HepG2 (cell line): ENCODE measurements around the gene ATP5F1C. TPM values are rescaled to one million over a fixed set of nuclear protein-coding genes. Genes with fewer than 3 reads are reported as not detected.
A peak's percentile ranks its signal among the peaks of the same experiment; 100 is the strongest.

Experiments used
- ATAC-seq: fragments of 200-7000 bp; cut with Tn5 transposase; 3 replicates; pipeline ENCODE4 v1.9.1; 2020; ENCODE audit warnings: mild to moderate bottlenecking, moderate library complexity
- BruUV-seq: library from RNA; stranded (reverse); fragments of 400-500 nt; replicated peaks from 2 replicates; lab custom pipeline; 2021; lab: Mats Ljungman, UMichigan
- CTCF ChIA-PET: fragments of 300-600 bp; formaldehyde crosslinking; extraction: SDS; loops from one replicate; lab custom pipeline; 2021; ENCODE audit warnings: low total read pairs, inconsistent platforms, low intra/inter-chr PET ratio; lab: Yijun Ruan, JAX
- POLR2A ChIA-PET: fragments of 350-600 bp; sonication (Branson Sonifier 250); formaldehyde crosslinking; loops from one replicate; lab custom pipeline; 2020; ENCODE audit warnings: antibody characterized with exemption, inconsistent platforms; lab: Yijun Ruan, JAX
- DNase-seq: peaks from one replicate; pipeline ENCODE4 v3.0.0-alpha.2; 2015; ENCODE audit warnings: low spot score
- FAIRE-seq: peaks from 3 replicates; lab custom pipeline; 2011; peaks lifted over from hg19 to GRCh38; lab: Jason Lieb, UNC
- H2AFZ ChIP-seq: one replicate; pipeline ENCODE4 v1.6.1; 2011; ENCODE audit warnings: low read length, inconsistent platforms
- H3K27ac ChIP-seq: fragments of 300-600 bp; 3 replicates; pipeline ENCODE4 v1.8.0; 2011; ENCODE audit warnings: mixed run types, mild to moderate bottlenecking, mixed read lengths, low read length, inconsistent platforms; ENCODE audit not compliant: insufficient read depth; ENCODE audit errors: extremely low read length
- H3K27me3 ChIP-seq, 2 experiments: fragments of 200-600 bp in 1 of 2; 2 replicates in 1 of 2; 3 replicates in 1 of 2; pipeline versions ENCODE4 v1.6.0 to v1.8.0; 2011; ENCODE audit warnings: low read length in 2 of 2, mild to moderate bottlenecking in 2 of 2, moderate library complexity in 2 of 2, inconsistent platforms in 1 of 2; ENCODE audit not compliant: insufficient read depth in 2 of 2, control insufficient read depth in 1 of 2
- H3K36me3 ChIP-seq, 2 experiments: fragments of 200-600 bp in 1 of 2; replicated peaks in 1 of 2; 2 replicates in 1 of 2; 3 replicates in 1 of 2; pipeline versions ENCODE4 v1.5.1 to v1.8.0; 2011; ENCODE audit warnings: low read length in 2 of 2, inconsistent platforms in 1 of 2; ENCODE audit not compliant: insufficient read depth in 2 of 2, control insufficient read depth in 1 of 2
- H3K4me1 ChIP-seq: 2 replicates; pipeline ENCODE4 v1.5.1; 2012; ENCODE audit warnings: low read length, inconsistent platforms; ENCODE audit not compliant: insufficient read depth
- H3K4me2 ChIP-seq: 2 replicates; pipeline ENCODE4 v1.6.0; 2011; ENCODE audit warnings: low read depth, low read length, inconsistent platforms
- H3K4me3 ChIP-seq, 3 experiments: fragments of 200-600 bp in 1 of 3; sonication (generic), shearing (Covaris generic) in 1 of 3; replicated peaks in 1 of 3; 2 replicates each; pipeline ENCODE4 v1.5.1; 2011 to 2016; ENCODE audit warnings: low read length in 3 of 3, inconsistent platforms in 2 of 3, low read depth in 2 of 3, mild to moderate bottlenecking in 2 of 3, control low read depth in 1 of 3, mixed read lengths in 1 of 3; ENCODE audit not compliant: insufficient read depth in 1 of 3
- H3K79me2 ChIP-seq: one replicate; pipeline ENCODE4 v1.6.1; 2011; ENCODE audit warnings: low read length, inconsistent platforms; ENCODE audit not compliant: insufficient read depth
- H3K9ac ChIP-seq: 2 replicates; pipeline ENCODE4 v1.6.0; 2011; ENCODE audit warnings: mild to moderate bottlenecking, low read depth, low read length, inconsistent platforms; ENCODE audit not compliant: insufficient read depth
- H3K9me3 ChIP-seq: 2 replicates; pipeline ENCODE4 v1.5.1; 2012; ENCODE audit warnings: mild to moderate bottlenecking, low read length
- H4K20me1 ChIP-seq: 2 replicates; pipeline ENCODE4 v1.6.0; 2011; ENCODE audit warnings: inconsistent platforms, mild to moderate bottlenecking, low read length, moderate library complexity; ENCODE audit not compliant: insufficient read depth
- CBX5 ChIP-seq: sonication (generic); formaldehyde crosslinking; IDR thresholded peaks from 2 replicates; pipeline ENCODE4 v1.4.0; 2020; ENCODE audit warnings: missing genetic modification reagents, borderline replicate concordance
- ETV5 ChIP-seq: IDR thresholded peaks from 2 replicates; pipeline ENCODE4 v1.6.1; 2018; ENCODE audit warnings: missing biosample characterization, missing genetic modification reagents, inconsistent platforms, borderline replicate concordance
- GPN1 ChIP-seq: sonication (generic); formaldehyde crosslinking; IDR thresholded peaks from 2 replicates; pipeline ENCODE4 v1.5.1; 2020; ENCODE audit warnings: missing genetic modification reagents, borderline replicate concordance
- KDM4B ChIP-seq: sonication (generic); formaldehyde crosslinking; IDR thresholded peaks from 2 replicates; pipeline ENCODE4 v1.4.0; 2020; ENCODE audit warnings: missing genetic modification reagents
- KMT2A ChIP-seq: sonication (generic); formaldehyde crosslinking; IDR thresholded peaks from 2 replicates; pipeline ENCODE4 v1.4.0; 2020; ENCODE audit warnings: missing genetic modification reagents
- LBX2 ChIP-seq: sonication (generic); formaldehyde crosslinking; IDR thresholded peaks from 2 replicates; pipeline ENCODE4 v1.5.0; 2020; ENCODE audit warnings: missing genetic modification reagents, mild to moderate bottlenecking, borderline replicate concordance
- MYC ChIP-seq: sonication (generic); formaldehyde crosslinking; IDR thresholded peaks from 2 replicates; pipeline ENCODE4 v1.9.0; 2021; ENCODE audit warnings: missing genetic modification reagents, borderline replicate concordance
- NFIB ChIP-seq: sonication (generic); formaldehyde crosslinking; IDR thresholded peaks from 2 replicates; pipeline ENCODE4 v1.9.0; 2021; ENCODE audit warnings: missing genetic modification reagents, mild to moderate bottlenecking, borderline replicate concordance
- NFKBIZ ChIP-seq: IDR thresholded peaks from 2 replicates; pipeline ENCODE4 v1.6.1; 2018; ENCODE audit warnings: missing genetic modification reagents, missing compliant biosample characterization
- NPAS2 ChIP-seq: sonication (generic); formaldehyde crosslinking; IDR thresholded peaks from 2 replicates; pipeline ENCODE4 v1.8.0; 2022; ENCODE audit warnings: mild to moderate bottlenecking, missing genetic modification reagents, borderline replicate concordance
- ONECUT2 ChIP-seq: sonication (generic); formaldehyde crosslinking; IDR thresholded peaks from 2 replicates; pipeline ENCODE4 v1.4.0; 2020; ENCODE audit warnings: missing genetic modification reagents
- SETDB1 ChIP-seq: sonication (generic); formaldehyde crosslinking; IDR thresholded peaks from 2 replicates; pipeline ENCODE4 v1.5.1; 2020; ENCODE audit warnings: missing genetic modification reagents, mild to moderate bottlenecking, borderline replicate concordance
- SKI ChIP-seq: fragments of 450-650 bp; IDR thresholded peaks from one replicate; pipeline ENCODE4 v1.6.1; 2018; ENCODE audit warnings: mild to moderate bottlenecking; ENCODE audit not compliant: partially characterized antibody
- SOX6 ChIP-seq, 2 experiments: fragments of 450-650 bp in 1 of 2; sonication (generic) in 1 of 2; formaldehyde crosslinking in 1 of 2; IDR thresholded peaks; 2 replicates each; pipeline versions ENCODE4 v1.4.0 to v1.6.1; 2017 to 2020; ENCODE audit warnings: antibody characterized with exemption in 1 of 2, mild to moderate bottlenecking in 1 of 2, missing genetic modification reagents in 1 of 2
- U2AF1 ChIP-seq: fragments of 200-400 bp; formaldehyde crosslinking; optimal IDR thresholded peaks from 2 replicates; pipeline ENCODE3; 2017; ENCODE audit warnings: mild to moderate bottlenecking, low read depth, low read length
- ZBTB42 ChIP-seq: sonication (generic); formaldehyde crosslinking; IDR thresholded peaks from 2 replicates; pipeline ENCODE4 v1.5.0; 2020; ENCODE audit warnings: mild to moderate bottlenecking, missing genetic modification reagents
- ZFY ChIP-seq: sonication (generic); formaldehyde crosslinking; IDR thresholded peaks from 2 replicates; pipeline ENCODE4 v1.4.0; 2020; ENCODE audit warnings: missing genetic modification reagents
- ZNF101 ChIP-seq: sonication (generic); formaldehyde crosslinking; IDR thresholded peaks from 2 replicates; pipeline ENCODE4 v1.4.0; 2020; ENCODE audit warnings: mild to moderate bottlenecking, low read depth, missing genetic modification reagents, borderline replicate concordance
- ZNF224 ChIP-seq: sonication (generic); formaldehyde crosslinking; IDR thresholded peaks from 2 replicates; pipeline ENCODE4 v1.5.0; 2020; ENCODE audit warnings: mild to moderate bottlenecking, missing genetic modification reagents
- ZNF256 ChIP-seq: sonication (generic); formaldehyde crosslinking; conservative IDR thresholded peaks from 2 replicates; pipeline ENCODE4 v1.4.0; 2020; ENCODE audit warnings: missing genetic modification reagents
- ZNF343 ChIP-seq: sonication (generic); formaldehyde crosslinking; IDR thresholded peaks from 2 replicates; pipeline ENCODE4 v1.4.0; 2020; ENCODE audit warnings: mild to moderate bottlenecking, missing genetic modification reagents
- ZNF432 ChIP-seq: sonication (generic); formaldehyde crosslinking; IDR thresholded peaks from 2 replicates; pipeline ENCODE4 v1.5.0; 2020; ENCODE audit warnings: missing genetic modification reagents, mild to moderate bottlenecking, borderline replicate concordance
- ZNF550 ChIP-seq: sonication (generic); formaldehyde crosslinking; IDR thresholded peaks from 2 replicates; pipeline ENCODE4 v1.4.0; 2020; ENCODE audit warnings: mild to moderate bottlenecking, missing genetic modification reagents, borderline replicate concordance
- ZNF749 ChIP-seq: sonication (generic); formaldehyde crosslinking; IDR thresholded peaks from 2 replicates; pipeline ENCODE4 v1.8.0; 2022; ENCODE audit warnings: mild to moderate bottlenecking, missing genetic modification reagents, moderate library complexity, borderline replicate concordance
- ZSCAN31 ChIP-seq: sonication (generic); formaldehyde crosslinking; IDR thresholded peaks from 2 replicates; pipeline ENCODE4 v1.5.0; 2020; ENCODE audit warnings: low read depth, mild to moderate bottlenecking, missing genetic modification reagents
- WGBS: methylation state at CpG from one replicate; pipeline ENCODE4 v1.1.6; 2017; ENCODE audit warnings: low lambda C conversion rate; 5-methylcytosine and 5-hydroxymethylcytosine counted together
- in situ Hi-C: cut with HindIII; loops from 2 replicates; pipeline ENCODE4 v1.10.0; 2017; ENCODE audit warnings: low pct_unique_long_range_greater_than_20kb; ENCODE audit not compliant: extremely low pct_ligation_motif_present
- intact Hi-C: fragments of 100-400 bp; cut with micrococcal nuclease; formaldehyde crosslinking; loops from one replicate; pipeline ENCODE4 v1.10.0; 2022; ENCODE audit not compliant: unreplicated experiment
- polyA plus RNA-seq, 8 experiments: library from polyadenylated mRNA; depleted of rRNA in 3 of 8; stranded (reverse) in 7 of 8; unstranded in 1 of 8; fragments of >200 nt; fragmentation: Illumina TruSeq in 4 of 8; extraction: Trizol in 4 of 8; gene quantifications; 2 replicates each; pipeline versions ENCODE4 v1.2.1 to v1.2.3, GENCODE V29; 2011 to 2016; ENCODE audit warnings: low read depth in 4 of 8, missing spikeins in 1 of 8, mixed read lengths in 1 of 8; ENCODE audit not compliant: insufficient read depth in 1 of 8
- total RNA-seq, 5 experiments: library from RNA; depleted of rRNA; stranded (reverse); fragments of >200 nt; fragmentation: Illumina TruSeq; extraction: Trizol; gene quantifications; 2 replicates each; pipeline ENCODE4 v1.2.3, GENCODE V29; 2016; ENCODE audit warnings: low read depth in 1 of 5

The ATP5F1C gene
- total and polyA plus RNA-seq, 2 of the 13 experiments (the other 11 are each of a cell fraction or from before 2014, with no cell fraction given): 407 to 416 TPM

- Histone ChIP-seq H2AFZ (peak within 1 kb of the TSS; percentile 74), H3K9me3 (no peaks in the 10 kb centered on the region), H3K36me3 (peaks cover 0 to 2% of the 10 kb centered on the region in 2 experiments; a peak in 2 of 5 replicates), H4K20me1 (no peaks in the 10 kb centered on the region; the same call in 1 of the 2 replicates), H3K27ac (peak within 1 kb of the TSS; percentile 54), H3K4me2 (peak within 1 kb of the TSS; percentile 85), H3K27me3 (no peaks in the 10 kb centered on the region; a peak in 1 of 5 replicates), H3K9ac (peak within 1 kb of the TSS; percentile 87), H3K4me1 (peaks cover 37% of the 10 kb centered on the region), H3K79me2 (peaks cover 24% of the 10 kb centered on the region), H3K4me3 (peak within 1 kb of the TSS; percentile 78 to 99 (median 96))
- POLR2A ChIA-PET: interaction anchor here (0.9 to 3.3 kb wide), 9 partner anchors 9 to 293 kb away, joined by 3 to 56 read pairs (median 4); partner anchors contain the start of genes ATP5F1C and KIN
- 2% methylated on average over 12 of the region's 77 CpGs for WGBS
- BruUV-seq: no TSS peak
- peak; percentile 82 for ATAC-seq
- intact Hi-C loops: loop anchor here (2.0 to 5.0 kb wide), 2 partner anchors 30 to 61 kb away; partner anchors contain the start of gene ATP5F1C
- DNase-seq: peak; percentile 81
- no peak for FAIRE-seq
- CTCF ChIA-PET: no interaction called here
- in situ Hi-C loops: no loop called here
- TF ChIP-seq ZNF432 (CRISPR knock-in tag) (no peak), ZNF224 (CRISPR knock-in tag) (peak; percentile 74; the same call in 1 of the 2 replicates), NFKBIZ (CRISPR knock-in tag) (peak; percentile 88), KDM4B (peak; percentile 73), SKI (peak; percentile 17), SOX6 (IDR thresholded peaks at IDR 0.05) (no peak), SOX6 (CRISPR knock-in tag; IDR thresholded peaks at IDR 0.05) (peak; percentile 48), ZNF343 (CRISPR knock-in tag) (peak; percentile 94; the same call in 1 of the 2 replicates), GPN1 (CRISPR knock-in tag) (peak; percentile 22; the same call in 1 of the 2 replicates), ZFY (CRISPR knock-in tag) (peak; percentile 63), ZNF550 (no peak), NPAS2 (CRISPR knock-in tag) (no peak), LBX2 (no peak), MYC (CRISPR knock-in tag) (peak; percentile 86), ZBTB42 (CRISPR knock-in tag) (peak; percentile 71; the same call in 1 of the 2 replicates), NFIB (CRISPR knock-in tag) (no peak), KMT2A (CRISPR knock-in tag) (peak; percentile 99), ZNF101 (no peak), ETV5 (CRISPR knock-in tag) (peak; percentile 98), ZSCAN31 (0 out of 2 replicates have a peak, but pooled peaks have one; percentile 70), ZNF749 (CRISPR knock-in tag) (peak; percentile 65; the same call in 1 of the 2 replicates), SETDB1 (CRISPR knock-in tag) (no peak), ONECUT2 (CRISPR knock-in tag) (no peak), U2AF1 (peak; percentile 58), CBX5 (peak; percentile 71), ZNF256 (CRISPR knock-in tag) (no peak)
Measured at GRCh38 chr10:7818295-7819120, 30.5 kb downstream of the ATP5F1C start, which contains the start of gene TAF3. Gene TAF3 (plus strand): TSS chr10:7818505. CDS start chr10:7818710, 205 bp downstream.
